Esophagus muscularis mucosa (tissue), 4 donors: ENCODE data around the gene GAB1. TPM values are rescaled to one million over a fixed set of nuclear protein-coding genes. Genes with fewer than 3 reads are reported as not detected.

Experiments used
- DNase-seq: peaks from one replicate; pipeline ENCODE4 v3.0.0-alpha.2; 2017; ENCODE audit errors: extremely low spot score
- H3K27ac ChIP-seq, 4 donors: fragments of 200-600 bp; sonication (generic); replicated peaks in 1 of 4; 1 replicate in 3 of 4; 2 replicates in 1 of 4; pipeline ENCODE4 v1.5.1; 2016 to 2019; ENCODE audit warnings: mild to moderate bottlenecking in 1 of 4
- H3K27me3 ChIP-seq, 4 donors: fragments of 200-600 bp; sonication (generic); one replicate each; pipeline versions ENCODE4 v1.5.1 to v1.6.0; 2016 to 2019
- H3K36me3 ChIP-seq, 4 donors: fragments of 200-600 bp; sonication (generic); one replicate each; pipeline ENCODE4 v1.5.1; 2016 to 2019
- H3K4me1 ChIP-seq, 4 donors: fragments of 200-600 bp; sonication (generic); one replicate each; pipeline ENCODE4 v1.5.1; 2016 to 2019
- H3K4me3 ChIP-seq, 4 donors: fragments of 200-600 bp; sonication (generic); 1 replicate in 2 of 4; 2 replicates in 2 of 4; pipeline ENCODE4 v1.5.1; 2016 to 2019; ENCODE audit warnings: mild to moderate bottlenecking in 4 of 4, moderate library complexity in 1 of 4
- H3K9me3 ChIP-seq, 4 donors: fragments of 200-600 bp; sonication (generic); 1 replicate in 3 of 4; 2 replicates in 1 of 4; pipeline ENCODE4 v1.5.1; 2016 to 2019
- CTCF ChIP-seq, 3 experiments: fragments of 200-600 bp in 2 of 3; fragments of 450-650 bp in 1 of 3; sonication (generic) in 2 of 3; IDR thresholded peaks; one replicate each; pipeline ENCODE4 v1.5.1; 2017 to 2019; ENCODE audit warnings: antibody characterized with exemption in 3 of 3, mild to moderate bottlenecking in 2 of 3, moderate library complexity in 1 of 3
- EP300 ChIP-seq: sonication (generic); formaldehyde crosslinking; IDR thresholded peaks from one replicate; pipeline ENCODE4 v1.6.1; 2017; ENCODE audit warnings: antibody characterized with exemption
- POLR2A ChIP-seq: fragments of 450-650 bp; IDR thresholded peaks from one replicate; pipeline ENCODE4 v1.6.1; 2017; ENCODE audit warnings: antibody characterized with exemption, moderate library complexity, mild to moderate bottlenecking, low read depth
- POLR2AphosphoS5 ChIP-seq, 2 donors: sonication (generic); formaldehyde crosslinking; IDR thresholded peaks; one replicate each; pipeline ENCODE4 v1.6.1; 2017; ENCODE audit warnings: antibody characterized with exemption in 2 of 2
- WGBS: methylation state at CpG from one replicate; pipeline ENCODE4 v1.1.5; 2018; 5-methylcytosine and 5-hydroxymethylcytosine counted together
- intact Hi-C: fragments of 100-400 bp; cut with DNase I; formaldehyde crosslinking; loops from one replicate; pipeline ENCODE4 v1.15.1; 2023
- total RNA-seq, 4 donors: library from RNA; depleted of rRNA; stranded (reverse); fragments of >200 nt; gene quantifications; one replicate each; pipeline versions ENCODE4 v1.1.0 to v1.2.1, GENCODE V29; 2016

GAB1 gene
- total RNA-seq, 4 donors from 2014 or later = 73.5 to 117 (median 98.8) TPM

GRCh38 chr4:143374771-143375170 is 38.1 kb downstream of the GAB1 start:
- DNase-seq = no peak

GRCh38 chr4:143375326-143376073 is 38.8 kb downstream of the GAB1 start:
- no peaks in the 10 kb centered on the region for H3K36me3 ChIP-seq
- DNase-seq = no peak
- TF ChIP-seq EP300 (no peak), CTCF (IDR thresholded peaks at IDR 0.05) (peak; percentile 26 to 48 (median 36))
- 49% methylated on average over 5 of the region's 6 CpGs for WGBS
- H3K27me3 ChIP-seq = no peaks in the 10 kb centered on the region
- H3K9me3 ChIP-seq = no peaks in the 10 kb centered on the region
- intact Hi-C loops = loop anchor here (5.0 kb wide), 1 partner anchor 33 kb away; no protein-coding TSS in a partner anchor
- H3K27ac ChIP-seq = peak overlapping the region; percentile 75 to 84 (median 82)
- peaks cover 74 to 87% (median 87%) of the 10 kb centered on the region in 4 donors for H3K4me1 ChIP-seq
- H3K4me3 ChIP-seq = peak overlapping the region in 1 of 4 donors; percentile 4

More at GRCh38 chr4:143374771-143375170, 38.1 kb downstream of the GAB1 start:
- H3K9me3 ChIP-seq = no peaks in the 10 kb centered on the region
- WGBS = 71% methylated on average over 6 of the region's 6 CpGs
- H3K36me3 ChIP-seq = no peaks in the 10 kb centered on the region
- peak overlapping the region; percentile 75 to 84 (median 82) for H3K27ac ChIP-seq
- TF ChIP-seq POLR2AphosphoS5 (IDR thresholded peaks at IDR 0.05) = no peak
- TF ChIP-seq CTCF (IDR thresholded peaks at IDR 0.05) = no peak
- no peak for TF ChIP-seq EP300
- TF ChIP-seq POLR2A = no peak
- no peaks in the 10 kb centered on the region for H3K27me3 ChIP-seq
- peaks cover 78 to 87% (median 86%) of the 10 kb centered on the region in 4 donors for H3K4me1 ChIP-seq
- no peak overlapping the region for H3K4me3 ChIP-seq
- intact Hi-C loops = loop anchor here (5.0 kb wide), 1 partner anchor 32 kb away; no protein-coding TSS in a partner anchor

GRCh38 chr4:143377611-143378099 is 41.0 kb downstream of the GAB1 start:
- H3K36me3 ChIP-seq = no peaks in the 10 kb centered on the region
- intact Hi-C loops = loop anchor here (5.0 kb wide), 1 partner anchor 35 kb away; no protein-coding TSS in a partner anchor
- H3K9me3 ChIP-seq = no peaks in the 10 kb centered on the region
- TF ChIP-seq POLR2AphosphoS5 (IDR thresholded peaks at IDR 0.05) = peak in 1 of 2 donors; percentile 54
- TF ChIP-seq EP300 = no peak
- H3K27ac ChIP-seq = peak overlapping the region; percentile 75 to 84 (median 82)
- 32% methylated on average over 7 of the region's 7 CpGs for WGBS
- DNase-seq = no peak
- no peaks in the 10 kb centered on the region for H3K27me3 ChIP-seq
- peak overlapping the region in 3 of 4 donors; percentile 9 to 17 (median 15) for H3K4me3 ChIP-seq
- H3K4me1 ChIP-seq = peaks cover 89 to 100% (median 100%) of the 10 kb centered on the region in 4 donors

GRCh38 chr4:143380629-143381028 is 44.0 kb downstream of the GAB1 start:
- no peaks in the 10 kb centered on the region for H3K9me3 ChIP-seq
- WGBS = 60% methylated on average over 3 of the region's 3 CpGs
- no peaks in the 10 kb centered on the region for H3K27me3 ChIP-seq
- peaks cover 81 to 100% (median 100%) of the 10 kb centered on the region in 4 donors for H3K4me1 ChIP-seq
- H3K36me3 ChIP-seq = no peaks in the 10 kb centered on the region
- no peak for DNase-seq
- intact Hi-C loops = no loop called here
- peak overlapping the region; percentile 75 to 84 (median 82) for H3K27ac ChIP-seq
- TF ChIP-seq CTCF (IDR thresholded peaks at IDR 0.05) = no peak
- no peak for TF ChIP-seq POLR2A
- TF ChIP-seq POLR2AphosphoS5 (IDR thresholded peaks at IDR 0.05) = no peak
- no peak for TF ChIP-seq EP300
- H3K4me3 ChIP-seq = no peak overlapping the region
